Lung microvascular endothelial cell (primary cell): ENCODE measurements around the gene MAML2. TPM values are rescaled to one million over a fixed set of nuclear protein-coding genes. Genes with fewer than 3 reads are reported as not detected.
A peak's percentile ranks its signal among the peaks of the same experiment; 100 is the strongest.

Source experiments
- DNase-seq, 2 donors: peaks; one replicate each; pipeline versions ENCODE4 v3.0.0 to v3.0.0-alpha.2; 2010; ENCODE audit warnings: low read depth in 2 of 2
- total RNA-seq: library from RNA; depleted of rRNA; stranded (reverse); fragments of >200 nt; gene quantifications from 2 replicates; pipeline ENCODE4 v1.2.1, GENCODE V29; 2014

MAML2 gene
- total RNA-seq, 1 donor from 2014 or later: 5.2 TPM

- peak; percentile 18 to 75 for DNase-seq
These were observed 237.6 kb downstream of the MAML2 start for GRCh38 chr11:96105197-96105895.

- no peak for DNase-seq
These were observed 238.5 kb downstream of the MAML2 start for GRCh38 chr11:96104496-96104895.

GRCh38 chr11:96103721-96104120, 239.3 kb downstream of the MAML2 start:
- peak; percentile 44 to 53 for DNase-seq

- no peak for DNase-seq
These were observed 239.9 kb downstream of the MAML2 start for GRCh38 chr11:96103102-96103501.

GRCh38 chr11:96102664-96103078, 240.3 kb downstream of the MAML2 start:
- DNase-seq: peak; percentile 28 to 64

- no peak for DNase-seq
These were observed 241.8 kb downstream of the MAML2 start for GRCh38 chr11:96101146-96101545.

GRCh38 chr11:96098511-96099241, 244.3 kb downstream of the MAML2 start:
- no peak for DNase-seq

GRCh38 chr11:96097844-96098421, 245.1 kb downstream of the MAML2 start:
- no peak for DNase-seq

- DNase-seq: no peak
These were observed 246.6 kb downstream of the MAML2 start for GRCh38 chr11:96096360-96096759.

GRCh38 chr11:96095884-96096303, 247.1 kb downstream of the MAML2 start:
- DNase-seq: no peak

GRCh38 chr11:96094156-96094555, 248.8 kb downstream of the MAML2 start:
- no peak for DNase-seq

GRCh38 chr11:96092511-96092910, 250.5 kb downstream of the MAML2 start:
- no peak for DNase-seq

GRCh38 chr11:96091476-96091875, 251.5 kb downstream of the MAML2 start:
- DNase-seq: peak; percentile 26 to 29

- DNase-seq: peak in 1 of 2 donors; percentile 22
These were observed 252.3 kb downstream of the MAML2 start for GRCh38 chr11:96090711-96091110.

GRCh38 chr11:96088914-96089313, 254.1 kb downstream of the MAML2 start:
- DNase-seq: no peak

- DNase-seq: no peak
These were observed 256.9 kb downstream of the MAML2 start for GRCh38 chr11:96086111-96086510.

GRCh38 chr11:96085319-96085930, 257.6 kb downstream of the MAML2 start:
- no peak for DNase-seq

GRCh38 chr11:96084610-96085318, 258.2 kb downstream of the MAML2 start:
- DNase-seq: no peak

- no peak for DNase-seq
These were observed 260.1 kb downstream of the MAML2 start for GRCh38 chr11:96082936-96083335.

- DNase-seq: peak; percentile 41 to 45
These were observed 260.7 kb downstream of the MAML2 start for GRCh38 chr11:96082002-96082899.
